Heart left ventricle (tissue), 16 donors: ENCODE measurements around the gene ZBTB33. TPM values are rescaled to one million over a fixed set of nuclear protein-coding genes. Genes with fewer than 3 reads are reported as not detected.

ENCODE experiments used
- ATAC-seq, 4 donors: fragments of 200-7000 bp; cut with Tn5 transposase; one replicate each; pipeline ENCODE4 v1.9.1; 2020 to 2022; ENCODE audit warnings: moderate library complexity in 4 of 4, mild to moderate bottlenecking in 3 of 4, moderate number of reproducible peaks in 1 of 4
- DNase-seq, 5 donors: peaks; one replicate each; pipeline ENCODE4 v3.0.0-alpha.2; 2020
- H3K27ac ChIP-seq, 12 donors: fragments of 200-600 bp; sonication (generic) in 4 of 12; one replicate each; pipeline versions ENCODE4 v1.5.0 to v1.8.0; 2016 to 2022; ENCODE audit warnings: mild to moderate bottlenecking in 2 of 12
- H3K27me3 ChIP-seq, 9 donors: fragments of 200-600 bp; sonication (generic) in 2 of 9; one replicate each; pipeline versions ENCODE4 v1.5.1 to v1.8.0; 2016 to 2022; ENCODE audit warnings: mild to moderate bottlenecking in 3 of 9
- H3K36me3 ChIP-seq, 9 donors: fragments of 200-600 bp; sonication (generic) in 2 of 9; one replicate each; pipeline versions ENCODE4 v1.5.0 to v1.8.0; 2018 to 2022; ENCODE audit warnings: mild to moderate bottlenecking in 2 of 9
- H3K4me1 ChIP-seq, 12 donors: fragments of 200-600 bp; sonication (generic) in 4 of 12; one replicate each; pipeline versions ENCODE4 v1.5.0 to v1.8.0; 2016 to 2022; ENCODE audit warnings: mild to moderate bottlenecking in 3 of 12
- H3K4me3 ChIP-seq, 12 donors: fragments of 200-600 bp; sonication (generic) in 4 of 12; one replicate each; pipeline versions ENCODE4 v1.5.0 to v1.8.0; 2017 to 2022; ENCODE audit warnings: mild to moderate bottlenecking in 9 of 12, moderate library complexity in 4 of 12
- H3K9me3 ChIP-seq, 12 donors: fragments of 200-600 bp; sonication (generic) in 4 of 12; one replicate each; pipeline versions ENCODE4 v1.5.0 to v1.8.0; 2016 to 2022; ENCODE audit warnings: mild to moderate bottlenecking in 1 of 12
- POLR2A ChIP-seq, 2 donors: fragments of 450-650 bp; IDR thresholded peaks; one replicate each; pipeline ENCODE4 v1.6.1; 2017; ENCODE audit warnings: antibody characterized with exemption in 2 of 2, mild to moderate bottlenecking in 2 of 2, moderate library complexity in 2 of 2
- WGBS, 4 donors: extraction: QIAGEN DNeasy Blood & Tissue Kit in 2 of 4; methylation state at CpG; one replicate each; pipeline versions ENCODE4 v1.1.5 to v1.1.7; 2013 to 2018; 5-methylcytosine and 5-hydroxymethylcytosine counted together
- intact Hi-C, 10 donors: fragments of 100-400 bp; cut with DNase I; formaldehyde crosslinking; loops; one replicate each; pipeline versions ENCODE4 v1.11.1 to v1.14.2; 2022
- polyA plus RNA-seq, 2 donors: library from polyadenylated mRNA; stranded (reverse); fragments of 200-250 nt; gene quantifications; one replicate each; pipeline ENCODE4 v1.2.3, GENCODE V29; 2013
- total RNA-seq, 9 donors: library from RNA; depleted of rRNA in 2 of 9; stranded (reverse); fragments of >200 nt in 2 of 9; fragmentation: NEBNext Ultra II Directional in 3 of 9; extraction: Animal tissue kit (Norgen Biotek cat#: 25700) in 3 of 9; gene quantifications; one replicate each; pipeline versions ENCODE4 v1.1.0 to v1.2.4, GENCODE V29; 2016 to 2023
- TF ChIP-seq, protein P1 (sequence below), 12 donors: fragments of 200-600 bp; sonication (generic) in 4 of 12; IDR thresholded peaks; one replicate each; pipeline versions ENCODE4 v1.5.0 to v1.8.0; 2018 to 2022; ENCODE audit warnings: antibody characterized with exemption in 12 of 12, mild to moderate bottlenecking in 5 of 12
- donor health status: ischemic (EF 13 %, LVEDD 7.1; RV severe dilation, severe dysfunction).
- donor health status: healthy with polysubstance abuse.
- donor health status: DM: no; HTN: yes; CAD: no.
- donor health status: DM: no; HTN: no; CAD: no.
- donor health status: ischemic (EF 25% LVEDD 6.9; RV normal size, moderate dysfunction).
- donor health status: ischemic (EF 25% LVEDD 5.7; RV mildly dilated, moderate dysfunction).
- donor health status: healthy.
- donor health status: DM: yes; HTN: yes; CAD: no.
- donor health status: ischemic (EF 35%, LVEDD 5.7; RV mildly dilated, moderate dysfunction).
- donor health status: nonischemic (EF 11% LVEDD 7.7; RV severe dilation, severe dysfunction).
- donor health status: DM: yes; HTN: yes; CAD: no.
- donor health status: PGD.
- donor health status: ischemic (EF 29% LVEDD 5.4; RV normal size, mild dysfunction).
- donor health status: nonischemic (EF 23%, LVEDD 6.1; RV moderate dilation, normal function).

The ZBTB33 gene
- total and polyA plus RNA-seq, 11 donors: 1.6 to 8.9 (median 7.1) TPM

DNA sequence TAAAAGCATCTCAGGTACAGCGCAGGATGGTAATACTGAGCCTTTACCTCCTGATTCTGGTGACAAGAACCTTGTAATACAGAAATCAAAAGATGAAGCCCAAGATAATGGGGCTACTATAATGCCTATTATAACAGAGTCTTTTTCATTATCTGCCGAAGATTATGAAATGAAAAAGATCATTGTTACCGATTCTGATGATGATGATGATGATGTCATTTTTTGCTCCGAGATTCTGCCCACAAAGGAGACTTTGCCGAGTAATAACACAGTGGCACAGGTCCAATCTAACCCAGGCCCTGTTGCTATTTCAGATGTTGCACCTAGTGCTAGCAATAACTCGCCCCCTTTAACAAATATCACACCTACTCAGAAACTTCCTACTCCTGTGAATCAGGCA is 3.2 kb downstream of the ZBTB33 start:
- no peak overlapping the region for H3K27ac ChIP-seq
- DNase-seq: no peak
- peaks cover 0 to 14% (median 0%) of the 10 kb centered on the region in 12 donors for H3K4me1 ChIP-seq
- WGBS, 4 donors: 79 to 86% (median 83%) methylated on average over 6 of the region's 6 CpGs
- H3K27me3 ChIP-seq: no peaks in the 10 kb centered on the region
- H3K4me3 ChIP-seq: no peak overlapping the region
- ATAC-seq: no peak
- no peaks in the 10 kb centered on the region for H3K9me3 ChIP-seq
- no peak for TF ChIP-seq POLR2A (IDR thresholded peaks at IDR 0.05)
- TF ChIP-seq, protein P1, sequence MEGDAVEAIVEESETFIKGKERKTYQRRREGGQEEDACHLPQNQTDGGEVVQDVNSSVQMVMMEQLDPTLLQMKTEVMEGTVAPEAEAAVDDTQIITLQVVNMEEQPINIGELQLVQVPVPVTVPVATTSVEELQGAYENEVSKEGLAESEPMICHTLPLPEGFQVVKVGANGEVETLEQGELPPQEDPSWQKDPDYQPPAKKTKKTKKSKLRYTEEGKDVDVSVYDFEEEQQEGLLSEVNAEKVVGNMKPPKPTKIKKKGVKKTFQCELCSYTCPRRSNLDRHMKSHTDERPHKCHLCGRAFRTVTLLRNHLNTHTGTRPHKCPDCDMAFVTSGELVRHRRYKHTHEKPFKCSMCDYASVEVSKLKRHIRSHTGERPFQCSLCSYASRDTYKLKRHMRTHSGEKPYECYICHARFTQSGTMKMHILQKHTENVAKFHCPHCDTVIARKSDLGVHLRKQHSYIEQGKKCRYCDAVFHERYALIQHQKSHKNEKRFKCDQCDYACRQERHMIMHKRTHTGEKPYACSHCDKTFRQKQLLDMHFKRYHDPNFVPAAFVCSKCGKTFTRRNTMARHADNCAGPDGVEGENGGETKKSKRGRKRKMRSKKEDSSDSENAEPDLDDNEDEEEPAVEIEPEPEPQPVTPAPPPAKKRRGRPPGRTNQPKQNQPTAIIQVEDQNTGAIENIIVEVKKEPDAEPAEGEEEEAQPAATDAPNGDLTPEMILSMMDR (IDR thresholded peaks at IDR 0.05): no peak
- intact Hi-C loops: loop anchor here in 4 of 10 donors (5.0 to 10.0 kb wide), 5 partner anchors 49 to 219 kb away; partner anchors contain the start of gene LAMP2 (in 1 of the 4)
- H3K36me3 ChIP-seq: peaks cover 0 to 43% (median 18%) of the 10 kb centered on the region in 9 donors

DNA sequence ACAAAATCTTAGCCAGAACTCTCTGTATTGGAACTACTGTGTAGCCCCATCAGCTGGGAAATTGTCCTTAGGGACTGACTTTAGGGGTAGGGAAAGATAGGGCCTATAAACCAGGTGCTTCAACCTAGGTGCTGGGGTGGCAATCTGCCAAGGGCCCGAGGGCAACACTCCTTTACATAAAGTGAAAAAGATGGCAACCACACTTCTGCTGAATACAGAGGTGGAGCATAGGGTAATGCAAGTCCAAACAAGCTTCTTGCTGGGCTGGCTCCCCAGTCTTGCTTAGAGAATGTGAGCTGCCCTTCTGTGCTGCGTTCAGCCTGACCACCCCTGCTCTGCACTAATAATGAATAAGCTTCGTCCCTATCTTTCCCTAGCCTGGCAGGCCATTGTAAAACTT is 9.8 kb downstream of the ZBTB33 start:
- TF ChIP-seq, protein P1 (IDR thresholded peaks at IDR 0.05): no peak
- TF ChIP-seq POLR2A (IDR thresholded peaks at IDR 0.05): no peak
- ATAC-seq: no peak
- intact Hi-C loops: no loop called here

DNA sequence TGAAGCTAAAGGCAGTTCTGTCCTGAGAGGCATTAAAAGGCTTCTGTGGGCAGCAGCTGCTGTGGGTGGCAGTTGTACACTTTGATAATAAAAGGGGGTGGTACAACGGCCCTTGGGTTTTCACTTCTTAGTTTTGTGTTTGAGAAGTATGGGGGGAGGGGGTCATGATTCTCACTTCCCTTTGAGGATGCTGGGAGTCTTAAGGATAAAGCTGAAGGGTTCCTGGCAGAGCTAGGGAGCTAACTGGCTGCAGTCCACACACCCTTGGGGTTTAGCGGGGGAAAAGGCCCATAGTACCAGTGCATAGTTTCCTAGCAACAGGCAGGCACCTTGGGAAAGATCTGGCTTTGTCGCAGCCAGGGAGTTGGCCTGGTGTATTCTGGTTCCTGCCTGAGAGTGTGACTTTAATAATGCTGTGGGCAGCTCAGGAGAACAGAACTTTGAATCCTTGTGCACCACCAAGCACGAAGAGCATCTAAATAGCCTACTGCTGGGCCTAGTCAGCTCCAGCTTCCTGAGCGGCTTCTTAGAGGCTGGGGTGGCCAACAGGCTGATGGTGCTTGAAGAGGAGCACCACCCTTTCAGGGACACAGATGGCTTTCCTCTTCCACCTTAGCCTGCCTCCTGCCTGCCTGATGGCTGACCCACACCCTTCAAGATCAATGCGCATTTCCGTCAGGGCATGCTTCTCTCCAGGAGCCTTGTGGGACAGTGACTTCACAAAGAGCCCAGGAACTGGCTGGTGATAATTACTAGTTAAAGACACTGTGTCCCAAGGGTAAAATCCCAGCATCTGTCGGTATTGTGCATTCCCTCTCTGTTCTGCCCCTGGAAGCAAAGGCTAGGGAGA is 12.5 kb downstream of the ZBTB33 start:
- 66 to 87% (median 76%) methylated on average over 8 of the region's 8 CpGs for whole genome bisulfite sequencing, 4 donors
- Histone ChIP-seq H3K27me3 (peaks cover 0 to 5% (median 0%) of the 10 kb centered on the region in 9 donors), H3K9me3 (no peaks in the 10 kb centered on the region), H3K27ac (no peak overlapping the region), H3K36me3 (peaks cover 0 to 3% (median 0%) of the 10 kb centered on the region in 9 donors), H3K4me3 (no peak overlapping the region), H3K4me1 (peaks cover 0 to 5% (median 0%) of the 10 kb centered on the region in 12 donors)
- TF ChIP-seq, protein P1 (IDR thresholded peaks at IDR 0.05): no peak
- TF ChIP-seq POLR2A (IDR thresholded peaks at IDR 0.05): no peak
- no peak for ATAC-seq
- no peak for DNase-seq
- intact Hi-C loops: no loop called here

More for the DNA sequence above, 9.8 kb downstream of the ZBTB33 start:
- no peak for DNase-seq
- H3K9me3 ChIP-seq: no peaks in the 10 kb centered on the region
- peaks cover 0 to 5% (median 0%) of the 10 kb centered on the region in 9 donors for H3K27me3 ChIP-seq
- no peak overlapping the region for H3K27ac ChIP-seq
- WGBS, 4 donors: 54 to 74% (median 64%) methylated on average over 3 of the region's 3 CpGs
- H3K4me1 ChIP-seq: peaks cover 0 to 5% (median 0%) of the 10 kb centered on the region in 12 donors
- H3K4me3 ChIP-seq: no peak overlapping the region
- H3K36me3 ChIP-seq: peaks cover 0 to 21% (median 1%) of the 10 kb centered on the region in 9 donors

DNA sequence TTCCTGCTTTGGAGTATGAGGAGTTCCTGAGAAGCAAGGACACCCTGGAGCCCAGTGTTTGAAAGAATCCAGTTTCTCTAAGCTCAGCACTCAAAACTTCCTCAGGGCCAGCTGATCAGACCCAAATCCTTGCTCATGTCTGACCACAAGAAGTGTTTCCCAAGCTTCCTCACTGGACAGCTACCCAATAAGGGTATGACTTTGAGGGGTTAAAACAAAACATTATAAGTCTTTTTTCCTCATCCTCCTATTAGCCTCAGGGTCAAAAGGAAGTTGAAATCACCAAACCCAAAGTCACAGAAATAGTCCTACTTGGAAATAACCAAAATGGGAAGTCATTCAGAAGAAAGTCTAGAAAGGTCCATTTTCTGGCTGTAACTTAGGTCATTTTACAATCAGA is 13.7 kb downstream of the ZBTB33 start:
- H3K4me1 ChIP-seq: peaks cover 0 to 8% (median 0%) of the 10 kb centered on the region in 12 donors
- TF ChIP-seq, protein P1 (IDR thresholded peaks at IDR 0.05): no peak
- TF ChIP-seq POLR2A (IDR thresholded peaks at IDR 0.05): no peak
- H3K36me3 ChIP-seq: no peaks in the 10 kb centered on the region
- no peaks in the 10 kb centered on the region for H3K9me3 ChIP-seq
- H3K27ac ChIP-seq: no peak overlapping the region
- H3K4me3 ChIP-seq: no peak overlapping the region
- peak in 1 of 4 donors; percentile 39 for ATAC-seq
- intact Hi-C loops: no loop called here
- DNase-seq: no peak
- peaks cover 0 to 5% (median 0%) of the 10 kb centered on the region in 9 donors for H3K27me3 ChIP-seq
